SK-N-SH (cell line): ENCODE data around the gene MICAL2.

Source experiments
- CHD2 ChIP-seq: fragments of 150-350 bp; IDR thresholded peaks from 2 replicates; pipeline ENCODE4 v1.6.1; 2018; ENCODE audit warnings: low read length; ENCODE audit not compliant: partially characterized antibody
- CTCF ChIP-seq: fragments of 200-600 bp; sonication (generic); IDR thresholded peaks from 2 replicates; pipeline ENCODE4 v1.6.1; 2017; ENCODE audit warnings: antibody characterized with exemption, mild to moderate bottlenecking, moderate library complexity
- EP300 ChIP-seq, 2 experiments: IDR thresholded peaks; 2 replicates each; pipeline versions ENCODE4 v1.4.0 to v1.6.1; 2012; ENCODE audit warnings: borderline replicate concordance in 1 of 2, low read depth in 1 of 2, low read length in 1 of 2
- IRF3 ChIP-seq: fragments of 150-350 bp; IDR thresholded peaks from 2 replicates; pipeline ENCODE4 v1.6.1; 2016; ENCODE audit warnings: mild to moderate bottlenecking, low read depth, low read length
- RAD21 ChIP-seq: IDR thresholded peaks from 2 replicates; pipeline ENCODE4 v1.6.1; 2012; ENCODE audit warnings: mild to moderate bottlenecking, low read length
- RCOR1 ChIP-seq: fragments of 150-350 bp; IDR thresholded peaks from 2 replicates; pipeline ENCODE4 v1.6.1; 2017; ENCODE audit warnings: antibody characterized with exemption, low read length
- REST ChIP-seq: IDR thresholded peaks from 2 replicates; pipeline ENCODE4 v1.6.1; 2012; ENCODE audit warnings: mild to moderate bottlenecking, low read depth, low read length, moderate library complexity
- USF2 ChIP-seq: fragments of 150-350 bp; IDR thresholded peaks from 2 replicates; pipeline ENCODE4 v1.6.1; 2017; ENCODE audit warnings: antibody characterized with exemption, low read length, low read depth, borderline replicate concordance

GRCh38 chr11:12150831-12151382 lies 40.5 kb downstream of the MICAL2 start:
- TF ChIP-seq REST, result no peak
- TF ChIP-seq IRF3, result no peak
- no peak for TF ChIP-seq CTCF
- no peak for TF ChIP-seq RAD21
- no peak for TF ChIP-seq CHD2
- no peak for TF ChIP-seq EP300 (IDR thresholded peaks at IDR 0.05; ENCODE audit: borderline replicate concordance in 1 of 2, low read depth in 1 of 2, low read length in 1 of 2)
- no peak for TF ChIP-seq USF2
- no peak for TF ChIP-seq RCOR1
